HepG2 (cell line): ENCODE measurements around the gene SERTAD1. TPM values are rescaled to one million over a fixed set of nuclear protein-coding genes. Genes with fewer than 3 reads are reported as not detected.

Source experiments
- CCAR2 ChIP-seq: fragments of 200-400 bp; formaldehyde crosslinking; optimal IDR thresholded peaks from 2 replicates; pipeline ENCODE3; 2018; ENCODE audit warnings: low read depth, mild to moderate bottlenecking, low read length, moderate library complexity
- CENPX ChIP-seq: sonication (generic); formaldehyde crosslinking; IDR thresholded peaks from 2 replicates; pipeline ENCODE4 v1.9.0; 2021; ENCODE audit warnings: mild to moderate bottlenecking, missing genetic modification reagents, moderate library complexity
- HDAC1 ChIP-seq: sonication (generic); formaldehyde crosslinking; IDR thresholded peaks from 2 replicates; pipeline ENCODE4 v1.5.1; 2020; ENCODE audit warnings: mild to moderate bottlenecking, missing genetic modification reagents
- HNF1A ChIP-seq, 2 experiments: sonication (generic) in 1 of 2; formaldehyde crosslinking in 1 of 2; IDR thresholded peaks; 2 replicates each; pipeline versions ENCODE4 v1.4.0 to v1.6.1; 2016 to 2020; ENCODE audit warnings: borderline replicate concordance in 1 of 2, low read depth in 1 of 2, mild to moderate bottlenecking in 1 of 2, missing genetic modification reagents in 1 of 2
- SP5 ChIP-seq: IDR thresholded peaks from 2 replicates; pipeline ENCODE4 v1.6.1; 2016; ENCODE audit warnings: low read depth, borderline replicate concordance
- SPEN ChIP-seq: sonication (generic); formaldehyde crosslinking; IDR thresholded peaks from 2 replicates; pipeline ENCODE4 v1.5.1; 2020; ENCODE audit warnings: low read depth, mild to moderate bottlenecking, missing genetic modification reagents
- ZBTB3 ChIP-seq: sonication (generic); formaldehyde crosslinking; IDR thresholded peaks from 2 replicates; pipeline ENCODE4 v1.4.0; 2020; ENCODE audit warnings: low read depth, mild to moderate bottlenecking, moderate library complexity, missing genetic modification reagents, borderline replicate concordance
- ZBTB49 ChIP-seq: sonication (generic); formaldehyde crosslinking; IDR thresholded peaks from 2 replicates; pipeline ENCODE4 v1.4.0; 2020; ENCODE audit warnings: missing genetic modification reagents, borderline replicate concordance
- ZFP36 ChIP-seq: fragments of 150-350 bp; IDR thresholded peaks from 2 replicates; pipeline ENCODE4 v1.6.1; 2018; ENCODE audit warnings: borderline replicate concordance, low read length, low read depth; ENCODE audit not compliant: partially characterized antibody
- ZNF263 ChIP-seq: sonication (generic); formaldehyde crosslinking; IDR thresholded peaks from 2 replicates; pipeline ENCODE4 v1.4.0; 2020; ENCODE audit warnings: missing genetic modification reagents
- ZNF280D ChIP-seq: sonication (generic); formaldehyde crosslinking; IDR thresholded peaks from 2 replicates; pipeline ENCODE4 v1.5.1; 2020; ENCODE audit warnings: mild to moderate bottlenecking, missing genetic modification reagents
- ZNF281 ChIP-seq: sonication (generic); formaldehyde crosslinking; IDR thresholded peaks from 2 replicates; pipeline ENCODE4 v1.4.0; 2020; ENCODE audit warnings: missing genetic modification reagents, borderline replicate concordance
- ZNF570 ChIP-seq: sonication (generic); formaldehyde crosslinking; IDR thresholded peaks from 2 replicates; pipeline ENCODE4 v1.4.0; 2020; ENCODE audit warnings: mild to moderate bottlenecking, missing genetic modification reagents, borderline replicate concordance
- ZNF644 ChIP-seq: IDR thresholded peaks from 2 replicates; pipeline ENCODE4 v1.6.1; 2016; ENCODE audit warnings: low read depth
- ZNF780A ChIP-seq: sonication (generic); formaldehyde crosslinking; IDR thresholded peaks from 2 replicates; pipeline ENCODE4 v1.8.0; 2022; ENCODE audit warnings: mild to moderate bottlenecking, missing genetic modification reagents, moderate library complexity
- polyA plus RNA-seq, 8 experiments: library from polyadenylated mRNA; depleted of rRNA in 3 of 8; stranded (reverse) in 7 of 8; unstranded in 1 of 8; fragments of >200 nt; fragmentation: Illumina TruSeq in 4 of 8; extraction: Trizol in 4 of 8; gene quantifications; 2 replicates each; pipeline versions ENCODE4 v1.2.1 to v1.2.3, GENCODE V29; 2011 to 2016; ENCODE audit warnings: low read depth in 4 of 8, missing spikeins in 1 of 8, mixed read lengths in 1 of 8; ENCODE audit not compliant: insufficient read depth in 1 of 8
- total RNA-seq, 5 experiments: library from RNA; depleted of rRNA; stranded (reverse); fragments of >200 nt; fragmentation: Illumina TruSeq; extraction: Trizol; gene quantifications; 2 replicates each; pipeline ENCODE4 v1.2.3, GENCODE V29; 2016; ENCODE audit warnings: low read depth in 1 of 5

Gene SERTAD1
- total and polyA plus RNA-seq, 2 of the 13 experiments (the other 11 are each of a cell fraction or from before 2014, with no cell fraction given): 4.3 to 4.5 TPM

GRCh38 chr19:40444000-40444824 is 18.4 kb upstream of the SERTAD1 start, which contains the start of gene SERTAD3 (continued):
- TF ChIP-seq HNF1A (IDR thresholded peaks at IDR 0.05; ENCODE audit: low read depth) (no peak), HNF1A (CRISPR knock-in tag; IDR thresholded peaks at IDR 0.05; ENCODE audit: borderline replicate concordance) (0 out of 2 replicates have a peak, but pooled peaks have one; percentile 16), ZNF280D (CRISPR knock-in tag) (no peak), SPEN (peak; percentile 65; the same call in 1 of the 2 replicates), ZFP36 (no peak), ZBTB3 (CRISPR knock-in tag) (no peak), CCAR2 (no peak), ZNF644 (CRISPR knock-in tag) (no peak), ZNF780A (CRISPR knock-in tag) (no peak), ZNF281 (peak; percentile 67; the same call in 1 of the 2 replicates), ZNF570 (CRISPR knock-in tag) (no peak), ZBTB49 (no peak), HDAC1 (CRISPR knock-in tag) (peak; percentile 93), CENPX (CRISPR knock-in tag) (no peak), ZNF263 (no peak), SP5 (CRISPR knock-in tag) (peak; percentile 75)
